Mucosa of descending colon (tissue), 3 donors: ENCODE results near the gene MCCC1. TPM values are rescaled to one million over a fixed set of nuclear protein-coding genes. Genes with fewer than 3 reads are reported as not detected.
A peak's percentile ranks its signal among the peaks of the same experiment; 100 is the strongest.
"Not testable (repeated sequence)": the region's sequence is repeated elsewhere in the genome, so short reads cannot be mapped to it uniquely, and the experiment has no call there.

ENCODE experiments used
- ATAC-seq: fragments of 200-7000 bp; cut with Tn5 transposase; one replicate; pipeline ENCODE4 v1.9.1; 2020; ENCODE audit warnings: mild to moderate bottlenecking, moderate library complexity
- DNase-seq, 3 donors: peaks; one replicate each; pipeline ENCODE4 v3.0.0-alpha.2; 2020
- H3K36me3 ChIP-seq: fragments of 200-600 bp; one replicate; pipeline ENCODE4 v1.8.0; 2021; ENCODE audit warnings: low read depth, mild to moderate bottlenecking
- H3K4me1 ChIP-seq: fragments of 200-600 bp; one replicate; pipeline ENCODE4 v1.8.0; 2021; ENCODE audit warnings: low read depth, mild to moderate bottlenecking
- H3K4me3 ChIP-seq: fragments of 200-600 bp; one replicate; pipeline ENCODE4 v1.8.0; 2021; ENCODE audit warnings: mild to moderate bottlenecking
- H3K9me3 ChIP-seq: fragments of 200-600 bp; one replicate; pipeline ENCODE4 v1.8.0; 2021; ENCODE audit warnings: mild to moderate bottlenecking
- CTCF ChIP-seq: fragments of 200-600 bp; IDR thresholded peaks from one replicate; pipeline ENCODE4 v1.8.0; 2022; ENCODE audit warnings: antibody characterized with exemption, mild to moderate bottlenecking
- intact Hi-C, 2 donors: fragments of 100-400 bp; cut with DNase I in 1 of 2; cut with micrococcal nuclease in 1 of 2; formaldehyde crosslinking; loops; one replicate each; pipeline versions ENCODE4 v1.11.0 to v1.11.1; 2022; cut with DNase I, micrococcal nuclease
- total RNA-seq, 3 donors: library from RNA; stranded (reverse); fragmentation: NEBNext Ultra II Directional in 2 of 3; extraction: Animal tissue kit (Norgen Biotek cat#: 25700) in 2 of 3; gene quantifications; one replicate each; pipeline versions ENCODE4 v1.2.1 to v1.2.4, GENCODE V29; 2021 to 2023
- donor health status: DM: no; HTN: no; CAD: no; lungs with moderate emphysema.
- donor health status: DM: no; HTN: no; CAD: no.
- donor health status: DM: no; HTN: yes; CAD: no.

Gene MCCC1
- total RNA-seq, 3 donors from 2014 or later = 28.1 to 36.5 (median 32.8) TPM

GRCh38 chr3:183108470-183108869 lies 9.2 kb upstream of the MCCC1 start:
- no peak for ATAC-seq

GRCh38 chr3:183108001-183108449 lies 8.7 kb upstream of the MCCC1 start:
- no peak for TF ChIP-seq CTCF
- ATAC-seq (peak; percentile 86), DNase-seq (no peak)
- no peaks in the 10 kb centered on the region for H3K9me3 ChIP-seq
- H3K4me1 ChIP-seq = peaks cover 9% of the 10 kb centered on the region
- H3K4me3 ChIP-seq = no peak overlapping the region
- no peaks in the 10 kb centered on the region for H3K36me3 ChIP-seq
- intact Hi-C loops = no loop called here

More at GRCh38 chr3:183108470-183108869, 9.2 kb upstream of the MCCC1 start:
- Histone ChIP-seq H3K4me3 (no peak overlapping the region), H3K4me1 (peaks cover 9% of the 10 kb centered on the region), H3K36me3 (no peaks in the 10 kb centered on the region), H3K9me3 (no peaks in the 10 kb centered on the region)
- intact Hi-C loops = no loop called here
- DNase-seq = no peak
- TF ChIP-seq CTCF = no peak

- DNase-seq, H3K9me3 ChIP-seq, H3K4me1 ChIP-seq, intact Hi-C loops, H3K4me3 ChIP-seq, ATAC-seq, H3K36me3 ChIP-seq: not testable (repeated sequence)
Observed at GRCh38 chr3:183107372-183107771, 8.1 kb upstream of the MCCC1 start.

GRCh38 chr3:183106635-183107034 lies 7.3 kb upstream of the MCCC1 start:
- intact Hi-C loops = no loop called here
- Histone ChIP-seq H3K9me3 (no peaks in the 10 kb centered on the region), H3K4me1 (peaks cover 9% of the 10 kb centered on the region), H3K4me3 (no peak overlapping the region), H3K36me3 (no peaks in the 10 kb centered on the region)
- TF ChIP-seq CTCF = no peak
- DNase-seq (no peak), ATAC-seq (peak; percentile 25)

- intact Hi-C loops, H3K4me3 ChIP-seq, H3K9me3 ChIP-seq, DNase-seq, H3K36me3 ChIP-seq, ATAC-seq: not testable (repeated sequence)
- peaks cover 13% of the 10 kb centered on the region for H3K4me1 ChIP-seq
Observed at GRCh38 chr3:183103950-183104349, 4.7 kb upstream of the MCCC1 start.

GRCh38 chr3:183101040-183101439 lies 1.7 kb upstream of the MCCC1 start:
- ATAC-seq, DNase-seq, intact Hi-C loops, H3K9me3 ChIP-seq, H3K4me3 ChIP-seq, H3K4me1 ChIP-seq, H3K36me3 ChIP-seq: not testable (repeated sequence)

GRCh38 chr3:183100376-183100775 lies 1.1 kb upstream of the MCCC1 start:
- TF ChIP-seq CTCF = no peak
- Histone ChIP-seq H3K4me1 (peaks cover 4% of the 10 kb centered on the region), H3K36me3 (no peaks in the 10 kb centered on the region), H3K4me3 (no peak overlapping the region), H3K9me3 (no peaks in the 10 kb centered on the region)
- intact Hi-C loops = no loop called here
- no peak for DNase-seq
- ATAC-seq = no peak
